ENCODE measurements around the gene TOMT.

The TOMT gene

GRCh38 chr11:72105888-72106287 is at the start of gene TOMT:
TSS of gene TOMT (plus strand) at chr11:72105924. CDS start at chr11:72105952, 28 bp downstream.
- DNase-seq (ENCODE audit: low spot score) = no peak

- no peak for DNase-seq (ENCODE audit: low spot score)
Measured at GRCh38 chr11:72058416-72059034, 47.2 kb upstream of the TOMT start.

GRCh38 chr11:72061739-72062396 is 43.9 kb upstream of the TOMT start:
- DNase-seq (ENCODE audit: low spot score) = no peak

DNA sequence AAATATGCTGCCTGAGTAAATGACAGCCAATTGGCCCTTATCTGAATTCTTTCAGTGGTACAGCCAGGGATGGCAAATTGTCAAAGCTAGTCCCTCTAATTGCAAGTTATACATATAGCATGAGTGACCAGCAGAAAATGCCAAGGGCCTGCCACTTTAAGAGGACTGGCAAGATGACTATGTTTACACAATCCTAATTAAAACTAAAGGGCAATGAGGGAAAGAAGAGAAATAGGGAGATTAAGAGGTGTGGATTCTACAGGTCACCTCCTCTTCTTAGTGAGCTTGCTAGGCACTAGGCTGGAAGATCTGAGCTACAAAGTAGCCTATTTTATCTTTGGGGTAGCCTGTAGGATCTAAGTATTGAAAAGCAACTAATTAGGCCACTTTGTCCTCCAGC is 38.9 kb upstream of the TOMT start:
- no peak for DNase-seq (ENCODE audit: low spot score)

GRCh38 chr11:72067266-72067665 is 38.5 kb upstream of the TOMT start:
- DNase-seq (ENCODE audit: low spot score) = no peak

DNA sequence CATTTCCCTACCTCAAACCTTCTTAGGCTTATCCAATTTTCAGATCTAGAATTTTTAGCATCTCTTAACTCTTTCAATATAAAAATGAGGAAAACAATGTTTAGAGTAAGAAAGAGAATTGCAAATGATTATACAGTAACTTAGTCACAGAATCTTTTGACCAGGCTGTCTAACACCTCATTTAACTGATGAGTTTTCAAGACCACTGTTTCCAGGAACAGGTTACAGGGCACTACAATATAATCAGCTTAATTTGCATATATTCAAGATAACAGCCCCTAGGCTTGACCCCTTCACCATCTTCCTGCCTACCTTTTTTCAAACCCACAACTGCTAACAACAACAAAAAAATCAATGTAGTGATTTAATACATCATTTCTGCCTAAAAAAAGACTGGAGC is 38.0 kb upstream of the TOMT start:
- no peak for DNase-seq (ENCODE audit: low spot score)

GRCh38 chr11:72069200-72069599 is 36.5 kb upstream of the TOMT start:
- DNase-seq (ENCODE audit: low spot score) = no peak

DNA sequence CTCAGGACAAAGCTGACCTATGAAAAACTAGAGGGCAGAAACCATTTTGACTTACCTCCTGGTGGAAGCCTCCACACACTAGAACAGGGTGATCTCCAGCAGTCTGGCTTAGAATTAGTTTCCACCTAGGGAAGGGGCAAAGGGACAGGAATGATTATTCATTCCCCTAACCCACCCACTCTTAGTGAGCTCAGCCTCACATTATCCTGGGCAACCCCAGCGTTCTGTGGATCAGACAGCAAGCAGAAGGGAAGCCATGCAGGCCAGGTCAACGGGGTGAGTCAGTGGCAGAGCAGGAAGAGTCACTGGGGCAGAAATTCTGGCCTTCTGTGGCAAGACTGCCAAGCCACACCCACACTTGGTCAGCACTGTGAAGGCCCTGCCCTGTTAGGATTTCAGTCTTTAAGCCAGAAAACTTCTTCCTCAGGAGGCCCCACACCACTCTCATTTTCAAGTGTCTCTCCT is 35.9 kb upstream of the TOMT start:
- DNase-seq (ENCODE audit: low spot score) = peak; percentile 76

DNA sequence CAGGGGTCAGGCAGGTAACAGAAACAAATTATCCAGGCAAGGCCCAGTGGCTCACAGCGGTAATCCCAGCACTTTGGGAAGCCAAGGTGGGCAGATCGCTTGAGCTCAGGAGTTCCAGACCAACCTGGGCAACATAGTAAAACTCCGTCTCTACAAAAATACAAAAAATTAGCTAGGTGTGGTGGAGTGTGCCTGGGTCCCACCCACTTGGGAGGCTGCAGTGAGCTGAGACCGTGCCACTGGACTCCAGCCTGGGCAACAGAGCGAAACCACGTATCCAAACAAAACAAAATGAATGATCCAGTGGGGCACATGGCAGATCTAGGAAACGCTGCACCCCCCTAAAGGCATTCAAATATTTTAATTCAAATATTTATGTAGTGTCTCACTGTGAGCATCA is 35.2 kb upstream of the TOMT start:
- no peak for DNase-seq (ENCODE audit: low spot score)

DNA sequence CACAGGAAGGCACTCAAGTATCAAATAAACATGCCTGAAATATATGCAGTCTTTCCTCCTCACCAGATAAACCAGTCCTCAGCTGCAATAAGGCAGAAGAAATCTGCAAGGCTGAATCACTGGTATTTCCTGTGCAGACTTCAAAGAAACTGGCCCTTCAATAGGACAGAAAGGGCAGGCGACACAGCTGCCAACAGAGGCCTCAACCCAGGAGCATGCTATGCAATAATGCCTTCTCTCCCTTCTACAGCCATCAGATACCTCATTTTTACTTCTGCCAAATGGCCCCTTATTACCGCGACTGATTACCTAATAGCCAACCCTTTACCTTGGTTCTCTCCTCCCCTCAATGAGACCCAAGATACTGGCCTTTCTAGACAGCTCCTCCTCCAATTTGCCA is 33.4 kb upstream of the TOMT start:
- peak; percentile 85 for DNase-seq (ENCODE audit: low spot score)

- DNase-seq (ENCODE audit: low spot score) = no peak
Measured at GRCh38 chr11:72075109-72075508, 30.6 kb upstream of the TOMT start.

DNA sequence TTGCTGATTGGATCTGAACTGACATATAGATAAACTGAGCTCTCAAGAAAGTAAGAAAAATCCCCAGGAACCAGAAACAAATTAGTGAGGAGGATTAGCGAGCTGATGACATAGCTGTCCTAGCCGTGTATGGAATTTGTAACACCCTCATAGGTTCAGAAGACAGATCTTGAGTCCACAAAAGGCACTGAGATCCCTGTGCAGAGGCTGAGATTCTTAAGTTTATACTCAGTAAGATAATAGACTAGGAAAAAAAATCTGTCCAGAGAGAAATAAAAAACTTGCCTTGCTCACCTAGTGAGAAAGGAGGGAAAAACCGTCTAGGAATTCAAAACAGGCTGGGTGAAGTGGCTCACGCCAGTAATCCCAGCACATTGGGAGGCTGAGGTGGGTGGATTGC is 30.0 kb upstream of the TOMT start:
- no peak for DNase-seq (ENCODE audit: low spot score)

GRCh38 chr11:72078477-72078876 is 27.2 kb upstream of the TOMT start:
- DNase-seq (ENCODE audit: low spot score) = no peak

DNA sequence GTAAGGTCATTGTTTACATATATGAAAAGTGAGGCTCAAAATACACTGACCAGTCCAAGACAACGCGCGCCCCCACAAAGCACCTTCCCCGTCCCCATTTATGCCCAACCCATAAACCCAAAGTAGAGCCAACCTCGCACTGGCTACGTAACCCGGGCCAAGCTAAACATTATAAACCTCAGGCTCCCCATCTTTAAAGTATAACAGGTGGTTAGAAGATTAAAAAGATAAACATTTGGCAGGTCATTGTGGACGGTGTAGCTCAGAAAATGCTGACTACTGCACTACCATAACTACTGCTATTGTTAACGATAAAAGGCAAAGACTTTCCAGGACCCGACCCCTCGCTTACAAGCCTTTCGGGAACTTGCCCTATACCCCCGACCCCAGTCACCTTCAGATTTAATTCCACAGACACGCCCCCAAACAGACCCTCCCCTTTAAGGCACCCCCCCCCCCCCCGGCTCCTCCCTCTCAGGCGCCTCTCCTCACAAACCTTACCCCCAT is 25.9 kb upstream of the TOMT start:
- peak; percentile 48 for DNase-seq (ENCODE audit: low spot score)

DNA sequence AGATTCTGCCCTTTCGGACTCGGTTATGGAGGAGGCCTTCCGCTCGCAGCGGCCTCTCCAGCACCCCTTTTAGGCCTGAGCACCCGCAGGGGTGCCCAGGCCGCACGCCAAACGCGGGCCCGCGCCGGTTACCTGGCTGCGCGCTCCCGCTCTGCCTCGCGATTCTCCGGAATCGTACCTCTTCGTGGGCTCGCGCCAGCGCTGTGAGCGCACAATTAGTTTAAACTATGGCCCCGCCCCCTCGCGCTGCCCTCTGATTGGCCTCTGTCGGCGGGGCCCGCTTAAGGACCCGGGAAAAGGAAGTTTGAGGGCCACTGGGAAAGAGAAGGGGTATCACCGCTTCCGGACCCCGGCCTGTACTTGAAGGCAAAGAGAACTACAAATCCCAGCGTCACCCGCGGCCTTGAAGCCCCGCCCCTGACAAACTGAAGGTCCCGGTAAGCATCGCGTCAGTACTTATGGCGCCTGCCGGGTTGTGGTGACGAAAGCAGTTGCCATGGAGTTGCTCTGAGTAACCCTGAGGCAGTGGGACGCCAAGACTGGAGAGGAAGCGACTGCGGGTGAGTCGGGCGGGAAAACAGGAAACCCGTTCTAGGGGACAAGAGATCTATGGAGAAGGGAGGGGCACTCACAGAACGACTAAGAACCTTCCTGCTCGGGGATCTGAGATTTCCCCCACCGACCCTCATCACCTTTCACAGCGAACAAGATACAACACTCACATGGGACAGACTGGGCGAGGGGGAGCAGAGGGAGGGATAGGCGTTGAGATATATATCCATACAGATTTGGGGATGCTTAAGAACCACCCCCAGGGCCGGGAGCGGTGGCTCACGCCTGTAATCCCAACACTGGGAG is 25.2 kb upstream of the TOMT start, which contains the start of the genes LRRC51 and NUMA1:
TSS of gene LRRC51 (plus strand) at position 525 of the 858 bp plus-strand sequence. CDS start 8,234 bp downstream, outside the sequence.
TSS of gene NUMA1 (minus strand) at position 217 of the 858 bp plus-strand sequence. CDS start 44,599 bp downstream, outside the sequence.
- DNase-seq (ENCODE audit: low spot score) = peak; percentile 100

DNA sequence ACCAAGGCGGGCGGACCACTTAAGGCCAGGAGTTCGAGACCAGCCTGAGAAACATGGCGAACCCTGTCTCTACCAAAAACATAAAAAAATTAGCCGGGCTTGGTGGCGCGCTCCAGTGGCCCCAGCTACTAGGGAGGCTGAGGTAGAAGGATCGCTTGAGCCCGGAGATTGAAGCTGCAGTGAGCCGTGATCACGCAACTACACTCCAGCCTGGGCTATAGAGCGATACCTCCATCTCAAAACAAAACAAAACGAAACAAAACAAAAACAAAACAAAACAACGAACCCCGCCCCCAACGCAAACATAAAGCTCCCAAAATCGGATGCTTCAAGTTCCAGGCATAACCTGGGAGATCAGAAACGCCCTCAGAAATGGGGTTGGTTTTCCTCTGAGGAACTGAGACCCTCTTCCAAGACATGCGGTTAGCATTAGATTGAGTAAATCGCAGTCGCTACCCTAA is 24.5 kb upstream of the TOMT start:
- no peak for DNase-seq (ENCODE audit: low spot score)

DNA sequence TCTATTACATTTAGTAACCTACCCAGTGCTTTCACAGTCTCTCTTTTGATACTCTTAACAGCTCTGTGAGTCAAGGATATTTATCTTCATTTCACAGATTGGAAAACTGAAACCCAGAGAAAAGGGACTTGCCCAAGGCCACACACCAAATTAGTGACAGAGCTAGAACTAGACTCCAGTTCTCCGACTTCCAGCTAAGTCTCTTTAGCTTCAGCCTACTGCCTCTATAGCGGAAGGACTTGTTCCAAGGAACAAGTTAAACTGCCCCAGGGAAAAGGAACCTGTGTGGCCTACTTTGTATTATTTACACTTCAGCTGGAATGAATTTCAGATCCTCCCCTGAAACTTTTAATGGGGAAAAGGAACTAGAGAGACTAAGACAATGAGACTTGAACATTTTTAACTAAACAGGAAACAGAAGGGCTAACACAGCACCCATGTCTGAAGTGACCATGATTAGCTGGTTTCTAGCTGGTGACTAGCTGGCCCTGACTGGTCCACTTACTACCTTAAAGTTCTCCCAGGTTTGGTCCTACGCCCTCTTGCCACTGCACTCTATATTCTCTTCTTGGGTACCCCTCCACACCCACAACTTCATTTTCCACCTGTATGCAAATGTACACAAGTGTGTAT is 23.8 kb upstream of the TOMT start:
- DNase-seq (ENCODE audit: low spot score) = no peak

GRCh38 chr11:72083414-72083813 is 22.3 kb upstream of the TOMT start:
- DNase-seq (ENCODE audit: low spot score) = no peak

- no peak for DNase-seq (ENCODE audit: low spot score)
Measured at GRCh38 chr11:72084076-72084475, 21.6 kb upstream of the TOMT start.

- no peak for DNase-seq (ENCODE audit: low spot score)
Measured at GRCh38 chr11:72084965-72085364, 20.8 kb upstream of the TOMT start.

- no peak for DNase-seq (ENCODE audit: low spot score)
Measured at GRCh38 chr11:72085621-72086351, 19.9 kb upstream of the TOMT start.

Data from SW480 (cell line).